H9 (cell line): ENCODE data around the gene CFAP54. TPM values are rescaled to one million over a fixed set of nuclear protein-coding genes. Genes with fewer than 3 reads are reported as not detected.

Source experiments
- DNase-seq: peaks from one replicate; pipeline ENCODE4 v3.0.0-alpha.2; 2017
- H2AFZ ChIP-seq: one replicate; pipeline ENCODE4 v1.6.1; 2013; ENCODE audit warnings: mild to moderate bottlenecking, low read length, control low read depth, moderate library complexity
- H2AK5ac ChIP-seq: 2 replicates; pipeline ENCODE4 v1.6.1; 2013; ENCODE audit warnings: low read length, control low read depth, mixed read lengths; ENCODE audit not compliant: insufficient read length
- H2BK120ac ChIP-seq: one replicate; pipeline ENCODE4 v1.6.1; 2013; ENCODE audit warnings: low read depth, mild to moderate bottlenecking, low read length, control low read depth, inconsistent platforms; ENCODE audit not compliant: poor library complexity, severe bottlenecking
- H2BK12ac ChIP-seq: 2 replicates; pipeline ENCODE4 v1.6.1; 2013; ENCODE audit warnings: low read length, control low read depth, mixed read lengths, low read depth; ENCODE audit not compliant: insufficient read length
- H2BK15ac ChIP-seq: 2 replicates; pipeline ENCODE4 v1.6.1; 2013; ENCODE audit warnings: low read depth, low read length, control low read depth
- H2BK20ac ChIP-seq: one replicate; pipeline ENCODE4 v1.6.1; 2013; ENCODE audit warnings: low read depth, mild to moderate bottlenecking, low read length, control low read depth, inconsistent platforms; ENCODE audit not compliant: poor library complexity, severe bottlenecking
- H2BK5ac ChIP-seq: 2 replicates; pipeline ENCODE4 v1.6.1; 2013; ENCODE audit warnings: low read length, control low read depth, mixed read lengths; ENCODE audit not compliant: insufficient read length
- H3K14ac ChIP-seq: 2 replicates; pipeline ENCODE4 v1.6.1; 2013; ENCODE audit warnings: low read length, control low read depth; ENCODE audit not compliant: insufficient read depth
- H3K18ac ChIP-seq: 2 replicates; pipeline ENCODE4 v1.6.1; 2013; ENCODE audit warnings: low read depth, mild to moderate bottlenecking, mixed read lengths, low read length, control low read depth; ENCODE audit not compliant: insufficient read length
- H3K23ac ChIP-seq: 2 replicates; pipeline ENCODE4 v1.6.1; 2013; ENCODE audit warnings: low read length, control low read depth, mixed read lengths, low read depth; ENCODE audit not compliant: insufficient read length
- H3K23me2 ChIP-seq: 2 replicates; pipeline ENCODE4 v1.6.1; 2013; ENCODE audit warnings: low read depth, mild to moderate bottlenecking, mixed read lengths, low read length, control low read depth; ENCODE audit not compliant: insufficient read length, poor library complexity, severe bottlenecking
- H3K27ac ChIP-seq: 2 replicates; pipeline ENCODE4 v1.5.1; 2013; ENCODE audit warnings: low read length, control low read depth, mixed read lengths, low read depth; ENCODE audit not compliant: insufficient read length
- H3K27me3 ChIP-seq: 2 replicates; pipeline ENCODE4 v1.6.1; 2013; ENCODE audit warnings: low read length, control low read depth, inconsistent platforms; ENCODE audit not compliant: insufficient read depth
- H3K4ac ChIP-seq: 2 replicates; pipeline ENCODE4 v1.6.1; 2013; ENCODE audit warnings: low read depth, mild to moderate bottlenecking, control low read depth, inconsistent platforms, low read length, moderate library complexity
- H3K4me1 ChIP-seq: 2 replicates; pipeline ENCODE4 v1.6.1; 2013; ENCODE audit warnings: low read length, control low read depth, inconsistent platforms; ENCODE audit not compliant: insufficient read depth
- H3K4me2 ChIP-seq: 2 replicates; pipeline ENCODE4 v1.6.1; 2013; ENCODE audit warnings: low read length, control low read depth, mixed read lengths; ENCODE audit not compliant: insufficient read length, insufficient read depth
- H3K56ac ChIP-seq: 2 replicates; pipeline ENCODE4 v1.6.1; 2013; ENCODE audit warnings: low read depth, mild to moderate bottlenecking, mixed read lengths, low read length, control low read depth; ENCODE audit not compliant: insufficient read length
- H3K79me1 ChIP-seq: 2 replicates; pipeline ENCODE4 v1.6.1; 2013; ENCODE audit warnings: low read depth, mild to moderate bottlenecking, moderate library complexity, low read length, control low read depth, inconsistent platforms; ENCODE audit not compliant: insufficient read depth, poor library complexity, severe bottlenecking
- H3K79me2 ChIP-seq: 2 replicates; pipeline ENCODE4 v1.6.1; 2013; ENCODE audit warnings: low read length, control low read depth, inconsistent platforms; ENCODE audit not compliant: insufficient read depth
- H3K9ac ChIP-seq: 2 replicates; pipeline ENCODE4 v1.6.1; 2013; ENCODE audit warnings: low read length, control low read depth, mixed read lengths; ENCODE audit not compliant: insufficient read length; ENCODE audit errors: extremely low read depth
- H3K9me3 ChIP-seq: one replicate; pipeline ENCODE4 v1.6.1; 2013; ENCODE audit warnings: low read depth, low read length, inconsistent platforms; ENCODE audit not compliant: control insufficient read depth
- H3T11ph ChIP-seq: one replicate; pipeline ENCODE4 v1.6.1; 2013; ENCODE audit warnings: mild to moderate bottlenecking, low read length, control low read depth, inconsistent platforms
- H4K20me1 ChIP-seq: one replicate; pipeline ENCODE4 v1.6.1; 2013; ENCODE audit not compliant: control insufficient read depth, insufficient read length, insufficient read depth
- H4K5ac ChIP-seq: 2 replicates; pipeline ENCODE4 v1.6.1; 2013; ENCODE audit warnings: low read depth, mild to moderate bottlenecking, mixed read lengths, low read length, control low read depth; ENCODE audit not compliant: insufficient read length
- H4K8ac ChIP-seq: replicated peaks from 2 replicates; pipeline ENCODE4 v1.6.1; 2013; ENCODE audit warnings: low read length, control low read depth, mixed read lengths, low read depth; ENCODE audit not compliant: insufficient read length
- H4K91ac ChIP-seq: 2 replicates; pipeline ENCODE4 v1.6.1; 2013; ENCODE audit warnings: low read depth, mild to moderate bottlenecking, moderate library complexity, mixed read lengths, low read length, control low read depth; ENCODE audit not compliant: insufficient read length
- H3K27ac Mint-ChIP-seq, 3 experiments: 2 replicates in 2 of 3; 3 replicates in 1 of 3; pipeline ENCODE4 v1.8.0; 2020 to 2021; ENCODE audit warnings: mixed read lengths in 3 of 3, mild to moderate bottlenecking in 1 of 3, moderate library complexity in 1 of 3
- H3K27me3 Mint-ChIP-seq: 2 replicates; pipeline ENCODE4 v1.8.0; 2021; ENCODE audit warnings: low read depth, mild to moderate bottlenecking, moderate library complexity, mixed read lengths
- H3K36me3 Mint-ChIP-seq, 3 experiments: 2 replicates in 2 of 3; 3 replicates in 1 of 3; pipeline ENCODE4 v1.8.0; 2020 to 2021; ENCODE audit warnings: low read depth in 3 of 3, mixed read lengths in 3 of 3; ENCODE audit not compliant: insufficient read depth in 1 of 3
- H3K4me1 Mint-ChIP-seq, 2 experiments: 2 replicates each; pipeline ENCODE4 v1.8.0; 2020; ENCODE audit warnings: mixed read lengths in 2 of 2
- H3K4me3 Mint-ChIP-seq, 2 experiments: 2 replicates in 1 of 2; 3 replicates in 1 of 2; pipeline ENCODE4 v1.8.0; 2020 to 2021; ENCODE audit warnings: mild to moderate bottlenecking in 2 of 2, mixed read lengths in 2 of 2, moderate library complexity in 1 of 2
- H3K9me3 Mint-ChIP-seq, 2 experiments: 2 replicates in 1 of 2; 3 replicates in 1 of 2; pipeline ENCODE4 v1.8.0; 2020; ENCODE audit warnings: mild to moderate bottlenecking in 2 of 2, mixed read lengths in 2 of 2, moderate library complexity in 1 of 2
- WGBS: extraction: QIAGEN DNeasy Blood & Tissue Kit; methylation state at CpG from one replicate; pipeline ENCODE4 v1.1.7; 2013; ENCODE audit warnings: missing lambda C conversion rate, low lambda C conversion rate, mixed read lengths; ENCODE audit not compliant: insufficient read length; ENCODE audit errors: extremely low coverage; 5-methylcytosine and 5-hydroxymethylcytosine counted together
- total RNA-seq: library from RNA; stranded (reverse); gene quantifications from 2 replicates; pipeline ENCODE4 v1.2.1, GENCODE V29; 2021
- TF ChIP-seq, protein P1 (sequence below): fragments of 200-600 bp; sonication (generic); conservative IDR thresholded peaks from 3 replicates; pipeline ENCODE4 v1.8.0; 2021; ENCODE audit warnings: antibody characterized with exemption, mild to moderate bottlenecking

CFAP54 gene
- total RNA-seq, 1 experiment from 2014 or later = 0.24 TPM

DNA sequence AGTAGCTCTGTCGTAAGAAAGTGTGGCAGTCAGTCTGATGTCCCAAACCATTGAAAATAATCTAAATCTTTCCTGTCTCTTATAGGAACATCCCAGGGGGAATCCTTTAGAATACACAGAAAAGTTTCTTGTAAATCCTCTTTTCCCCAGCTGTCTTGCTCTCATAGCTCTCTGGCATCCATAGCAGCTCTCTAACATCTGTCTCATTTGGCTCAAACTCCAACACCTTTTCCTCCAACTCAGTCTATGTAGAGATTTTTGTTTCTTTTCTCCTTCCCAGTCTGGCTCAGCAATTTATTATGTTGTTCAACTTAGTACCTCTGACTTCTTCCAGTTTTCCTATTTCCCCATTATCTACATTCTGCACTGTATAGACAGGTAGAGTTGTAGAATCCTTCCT is 333.3 kb downstream of the CFAP54 start:
- no peak overlapping the region for H3K56ac ChIP-seq
- no peaks in the 10 kb centered on the region for H3K4me1 Mint-ChIP-seq
- no peaks in the 10 kb centered on the region for H4K20me1 ChIP-seq
- H3K18ac ChIP-seq = no peak overlapping the region
- no peaks in the 10 kb centered on the region for H3K23me2 ChIP-seq
- no peak overlapping the region for H3K4me2 ChIP-seq
- no peak overlapping the region for H3T11ph ChIP-seq
- H3K4me3 Mint-ChIP-seq = no peak overlapping the region
- H3K9ac ChIP-seq = no peak overlapping the region
- no peaks in the 10 kb centered on the region for H3K9me3 ChIP-seq
- H3K4ac ChIP-seq = no peak overlapping the region
- H3K9me3 Mint-ChIP-seq = peaks cover 9 to 12% of the 10 kb centered on the region in 2 experiments
- no peak overlapping the region for H2BK15ac ChIP-seq
- H2AK5ac ChIP-seq = no peak overlapping the region
- no peak overlapping the region for H2BK20ac ChIP-seq
- no peak overlapping the region for H3K27ac Mint-ChIP-seq
- H3K23ac ChIP-seq = no peak overlapping the region
- H3K27me3 Mint-ChIP-seq = no peaks in the 10 kb centered on the region
- no peak overlapping the region for H3K27ac ChIP-seq
- H3K36me3 Mint-ChIP-seq = peaks cover 2 to 11% (median 5%) of the 10 kb centered on the region in 3 experiments; a peak in 3 of 7 replicates
- H2AFZ ChIP-seq = no peak overlapping the region
- H3K4me1 ChIP-seq = no peaks in the 10 kb centered on the region
- H4K8ac ChIP-seq = no peak overlapping the region
- no peak for DNase-seq
- no peak overlapping the region for H2BK12ac ChIP-seq
- no peak overlapping the region for H2BK5ac ChIP-seq
- no peaks in the 10 kb centered on the region for H3K79me1 ChIP-seq
- no peak overlapping the region for H3K14ac ChIP-seq
- H3K27me3 ChIP-seq = no peaks in the 10 kb centered on the region
- no CpG with 5 or more reads among the region's 1 CpG for WGBS
- no peak overlapping the region for H4K5ac ChIP-seq
- no peak overlapping the region for H2BK120ac ChIP-seq
- H3K79me2 ChIP-seq = no peaks in the 10 kb centered on the region
- TF ChIP-seq, protein P1, sequence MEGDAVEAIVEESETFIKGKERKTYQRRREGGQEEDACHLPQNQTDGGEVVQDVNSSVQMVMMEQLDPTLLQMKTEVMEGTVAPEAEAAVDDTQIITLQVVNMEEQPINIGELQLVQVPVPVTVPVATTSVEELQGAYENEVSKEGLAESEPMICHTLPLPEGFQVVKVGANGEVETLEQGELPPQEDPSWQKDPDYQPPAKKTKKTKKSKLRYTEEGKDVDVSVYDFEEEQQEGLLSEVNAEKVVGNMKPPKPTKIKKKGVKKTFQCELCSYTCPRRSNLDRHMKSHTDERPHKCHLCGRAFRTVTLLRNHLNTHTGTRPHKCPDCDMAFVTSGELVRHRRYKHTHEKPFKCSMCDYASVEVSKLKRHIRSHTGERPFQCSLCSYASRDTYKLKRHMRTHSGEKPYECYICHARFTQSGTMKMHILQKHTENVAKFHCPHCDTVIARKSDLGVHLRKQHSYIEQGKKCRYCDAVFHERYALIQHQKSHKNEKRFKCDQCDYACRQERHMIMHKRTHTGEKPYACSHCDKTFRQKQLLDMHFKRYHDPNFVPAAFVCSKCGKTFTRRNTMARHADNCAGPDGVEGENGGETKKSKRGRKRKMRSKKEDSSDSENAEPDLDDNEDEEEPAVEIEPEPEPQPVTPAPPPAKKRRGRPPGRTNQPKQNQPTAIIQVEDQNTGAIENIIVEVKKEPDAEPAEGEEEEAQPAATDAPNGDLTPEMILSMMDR = no peak
- no peak overlapping the region for H4K91ac ChIP-seq
